ENCODE data around the gene CYBRD1.
"Not testable (repeated sequence)": the region's sequence is repeated elsewhere in the genome, so short reads cannot be mapped to it uniquely, and the experiment has no call there.

CYBRD1 gene

DNA sequence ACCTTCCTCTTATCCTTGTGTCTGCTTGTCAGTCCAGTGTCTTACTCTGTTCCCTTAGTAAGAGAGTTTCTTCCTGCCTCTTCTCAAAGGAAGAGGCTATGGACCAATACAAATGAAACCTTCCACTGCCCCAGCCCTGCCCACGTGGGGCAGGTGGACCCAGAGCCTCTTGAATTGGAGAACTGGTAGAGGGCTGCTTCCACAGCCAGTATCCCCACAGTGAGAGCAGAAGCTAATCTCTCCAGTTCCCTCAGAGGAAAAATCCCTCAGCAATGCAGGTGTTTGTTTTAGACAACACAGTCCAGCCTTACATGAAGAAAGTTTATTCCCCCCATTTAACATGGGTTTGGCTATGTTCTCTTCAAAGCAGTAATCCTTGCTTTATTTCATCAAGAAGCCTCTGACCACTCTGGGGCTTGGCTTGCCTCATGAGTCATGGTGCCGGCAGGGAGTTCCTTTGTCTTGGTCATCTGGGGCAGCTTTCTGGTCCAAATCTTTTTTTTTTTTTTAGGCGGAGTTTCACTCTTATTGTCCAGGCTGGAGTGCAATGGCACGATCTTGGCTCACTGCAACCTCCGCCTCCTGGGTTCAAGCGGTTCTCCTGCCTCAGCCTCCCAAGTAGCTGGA, 6.5 kb upstream of the CYBRD1 start:
- no peak for DNase-seq (ENCODE audit: low read depth in 2 of 2)

DNA sequence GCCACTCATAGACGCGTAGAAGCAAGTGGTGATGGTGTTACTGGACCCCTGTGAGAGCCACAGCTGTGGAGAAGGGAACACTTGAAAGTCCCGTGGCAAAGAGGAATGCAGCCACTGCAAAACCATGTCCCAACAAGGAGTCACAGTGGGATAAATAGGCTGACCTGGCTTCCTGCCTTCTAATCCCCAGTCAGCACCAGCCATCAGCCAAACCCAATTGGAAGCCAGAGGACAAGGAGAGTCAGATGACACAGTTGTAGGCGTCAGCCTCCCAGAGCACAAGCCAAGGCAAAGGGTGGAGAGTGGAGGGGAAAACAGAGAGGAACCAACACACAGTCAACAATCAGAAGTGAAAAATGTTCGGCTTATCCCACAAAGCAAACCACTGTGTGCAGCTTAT, 5.5 kb upstream of the CYBRD1 start:
- DNase-seq (ENCODE audit: low read depth in 2 of 2): no peak

DNA sequence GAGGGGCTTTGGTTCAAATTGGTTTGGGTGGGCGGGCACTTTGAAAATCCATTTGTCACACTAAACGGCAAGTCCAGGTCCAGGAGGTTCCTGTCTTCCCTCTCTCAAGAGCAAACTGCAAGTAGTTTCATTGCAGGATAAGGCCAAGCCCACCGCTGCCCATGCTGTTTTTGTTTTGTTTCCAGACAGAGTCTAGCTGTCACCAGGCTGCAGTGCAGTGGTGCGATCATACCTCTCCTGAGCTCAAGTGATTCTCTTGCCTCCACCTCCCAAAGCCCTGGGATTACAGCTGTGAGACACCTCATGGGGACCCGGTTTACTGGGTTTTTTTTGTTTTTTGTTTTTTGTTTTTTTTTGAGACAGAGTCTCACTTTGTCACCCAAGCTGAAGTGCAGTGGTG, 1.8 kb upstream of the CYBRD1 start:
- no peak for DNase-seq (ENCODE audit: low read depth in 2 of 2)

DNA sequence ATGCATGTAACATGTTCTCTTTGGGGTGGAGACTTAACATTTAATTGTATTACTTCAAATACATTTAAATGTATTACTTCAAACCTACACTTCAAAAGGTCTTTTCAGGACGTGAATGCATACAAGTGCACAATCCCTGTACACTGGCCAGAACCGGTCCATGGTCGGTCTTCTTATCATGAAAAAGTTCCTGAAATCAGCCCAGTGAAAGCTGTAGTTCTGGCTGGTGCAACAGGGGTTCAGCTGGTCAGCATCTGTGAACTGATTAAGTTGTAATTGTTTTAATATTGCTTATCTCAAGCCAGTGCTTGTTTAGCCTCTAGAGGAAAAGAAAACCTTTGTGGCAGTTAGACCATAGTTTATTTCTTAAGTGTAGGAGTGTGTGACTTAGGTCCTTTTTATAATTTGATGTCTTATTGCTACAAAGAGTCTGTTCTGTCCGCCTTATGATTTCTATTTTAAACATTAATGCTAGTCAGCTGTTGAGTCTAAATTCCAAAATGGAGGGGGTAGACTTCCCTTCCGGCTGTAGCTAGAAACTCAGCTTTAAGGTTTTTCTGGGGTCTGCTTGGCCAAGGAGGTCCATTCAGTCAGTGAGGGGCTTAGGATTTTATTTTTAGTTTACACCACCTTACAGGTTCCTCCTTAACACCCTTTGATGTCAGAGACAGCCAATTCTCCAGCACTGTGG, 768 bp upstream of the CYBRD1 start:
- no peak for DNase-seq (ENCODE audit: low read depth in 2 of 2)

DNA sequence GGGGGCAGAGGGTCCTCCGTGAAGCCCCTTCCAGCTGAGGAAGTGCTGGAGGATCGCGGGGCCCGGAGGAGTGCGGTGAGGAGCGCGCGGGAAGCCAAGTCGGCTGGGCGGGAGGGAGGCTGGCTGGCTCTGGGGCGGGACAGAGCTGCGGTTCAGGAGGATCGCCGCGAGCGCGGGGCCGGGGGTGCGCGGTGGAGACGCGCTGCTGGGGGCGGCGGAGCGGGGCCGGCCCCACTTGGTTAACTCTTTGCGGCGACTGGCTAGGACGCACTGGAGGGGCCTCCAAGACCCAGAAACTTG, 464 bp downstream of the CYBRD1 start:
- DNase-seq (ENCODE audit: low read depth in 2 of 2): no peak

DNA sequence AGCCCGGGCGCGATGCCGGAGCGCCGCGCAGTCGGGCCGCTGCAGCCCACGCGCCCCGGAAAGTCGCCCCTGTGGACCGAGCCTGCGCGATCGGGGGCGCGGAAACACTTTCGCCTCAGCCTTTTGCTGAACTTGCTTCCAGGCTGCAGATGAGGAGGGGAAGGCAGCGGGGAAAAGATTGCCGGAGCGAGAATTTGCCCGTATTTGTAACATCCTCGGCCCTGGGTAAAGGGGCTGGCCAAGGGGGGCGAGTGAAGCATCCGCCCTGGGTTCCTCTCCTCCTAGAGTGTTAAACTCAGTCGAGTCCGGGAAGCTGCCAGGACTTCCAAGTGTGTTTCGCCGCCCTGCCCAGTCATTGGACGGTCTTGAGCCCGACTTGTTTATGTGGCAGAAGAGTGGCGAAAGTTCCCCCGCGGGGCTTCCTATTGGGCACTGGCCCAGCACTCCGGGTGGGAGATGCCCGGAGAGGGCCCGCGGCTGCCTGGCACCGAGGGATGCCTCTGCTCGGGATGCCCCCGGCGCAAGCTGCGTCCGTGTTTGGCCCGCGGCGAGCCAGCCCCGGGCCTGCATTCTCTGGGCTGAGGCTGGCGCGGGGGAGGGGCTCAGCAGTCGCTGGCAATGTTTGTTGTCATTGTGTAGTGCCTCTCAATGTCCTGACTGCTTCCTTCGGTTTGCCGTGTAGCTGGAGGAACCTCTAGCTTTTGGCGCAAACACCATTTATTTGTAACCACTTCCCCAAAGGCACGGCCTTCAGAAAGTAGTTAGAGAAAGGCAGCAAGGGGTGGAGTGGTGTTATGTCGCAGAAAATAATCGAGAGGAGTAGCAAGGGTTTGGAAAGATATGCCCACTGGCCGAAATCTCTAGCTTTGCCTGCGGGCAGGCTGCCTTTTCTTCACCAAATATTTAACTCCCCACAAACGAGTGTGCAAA, 1.1 kb downstream of the CYBRD1 start:
- DNase-seq (ENCODE audit: low read depth in 2 of 2): no peak

DNA sequence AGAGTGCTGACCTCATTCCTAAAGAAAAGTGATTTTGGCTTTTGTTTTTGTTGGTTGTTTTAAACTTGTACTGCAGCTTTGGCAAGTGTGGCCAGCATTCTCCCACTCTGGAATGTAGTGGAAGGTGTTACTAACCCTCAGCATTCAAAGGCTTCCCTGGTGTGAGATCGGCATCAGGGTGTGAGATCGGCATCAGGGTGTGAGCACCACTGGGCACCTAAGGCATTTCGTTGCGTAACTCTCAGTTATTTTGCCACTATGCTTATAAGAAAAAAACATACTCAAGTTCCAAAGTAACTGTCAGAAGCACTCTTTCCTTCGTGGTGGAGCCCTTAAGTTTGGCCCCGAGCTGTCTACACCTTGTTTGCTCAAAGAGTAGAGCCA, 1.7 kb downstream of the CYBRD1 start:
- no peak for DNase-seq (ENCODE audit: low read depth in 2 of 2)

DNA sequence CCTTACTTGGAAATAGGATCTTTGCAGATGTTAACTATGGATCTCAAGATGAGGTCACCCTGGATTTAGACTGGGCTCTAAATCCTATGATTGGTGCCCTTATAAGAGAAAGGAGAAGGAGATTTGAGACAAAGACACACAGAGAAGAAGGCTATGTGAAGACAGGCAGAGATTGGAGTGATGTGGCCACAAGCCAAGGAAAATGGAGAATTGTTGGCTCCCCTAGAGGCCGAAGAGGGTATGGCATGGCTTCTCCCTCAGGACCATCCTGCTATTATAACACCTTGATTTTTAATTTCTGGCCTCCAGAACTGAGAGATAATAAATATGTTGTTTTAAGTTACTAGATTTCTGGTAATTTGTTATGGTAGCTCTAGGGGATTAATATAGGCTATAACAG, 7.6 kb downstream of the CYBRD1 start:
- DNase-seq (ENCODE audit: low read depth in 2 of 2): no peak

DNA sequence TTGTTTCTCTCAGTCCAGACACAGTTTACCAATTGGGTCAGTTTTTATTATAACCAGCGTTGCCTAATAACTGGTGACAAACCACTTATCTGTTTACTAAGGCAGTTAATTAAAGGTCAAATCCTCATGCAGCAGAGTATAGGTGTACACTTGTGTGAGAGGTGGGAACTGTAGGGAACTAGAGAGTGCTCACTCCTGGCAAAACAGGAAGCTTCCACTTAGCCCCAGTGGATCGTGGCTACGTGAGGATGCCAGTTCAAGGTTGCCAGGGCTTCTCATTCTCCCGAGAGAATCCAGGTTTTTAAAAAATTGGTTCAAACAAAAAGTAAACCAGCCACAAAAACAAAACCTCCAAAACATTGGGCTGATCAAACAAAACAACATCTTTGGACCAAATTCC, 8.1 kb downstream of the CYBRD1 start:
- no peak for DNase-seq (ENCODE audit: low read depth in 2 of 2)

DNA sequence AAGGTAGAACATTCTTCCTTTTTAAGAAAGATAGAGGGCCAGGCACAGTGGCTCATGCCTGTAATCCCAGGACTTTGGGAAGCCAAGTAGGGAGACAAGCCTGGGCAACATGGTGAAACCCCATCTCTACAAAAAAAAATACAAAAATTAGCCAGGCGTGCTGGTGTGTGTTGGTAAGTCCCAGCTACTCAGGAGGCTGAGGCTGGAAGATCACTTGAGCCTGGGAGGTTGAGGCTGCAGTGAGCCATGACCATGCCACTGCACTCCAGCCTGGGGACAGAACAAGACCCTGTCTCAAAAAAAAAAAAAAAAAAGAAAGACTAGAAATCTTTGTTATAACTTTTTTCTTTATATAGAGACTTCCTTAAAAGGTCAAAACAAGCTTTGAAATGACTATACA, 8.6 kb downstream of the CYBRD1 start:
- DNase-seq (ENCODE audit: low read depth in 2 of 2): not testable (repeated sequence)

DNA sequence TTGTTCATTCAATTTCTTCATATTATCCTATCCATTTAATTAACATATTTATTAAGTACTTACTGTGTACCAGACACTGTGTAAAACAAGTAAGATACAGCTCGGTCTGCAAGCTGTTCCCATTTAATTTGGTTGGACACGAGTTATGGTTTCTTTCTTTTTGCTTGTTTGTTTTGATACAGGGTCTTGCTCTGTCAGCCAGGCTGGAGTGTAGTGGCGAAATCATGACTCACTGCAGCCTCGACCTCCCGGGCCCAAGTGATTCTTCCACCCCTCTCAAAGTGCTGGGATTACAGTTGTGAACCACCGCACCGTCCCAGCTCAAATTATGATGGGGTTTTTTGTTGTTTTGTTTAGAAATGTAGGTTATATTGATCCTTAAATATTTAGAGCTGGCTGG, 9.0 kb downstream of the CYBRD1 start:
- no peak for DNase-seq (ENCODE audit: low read depth in 2 of 2)

DNA sequence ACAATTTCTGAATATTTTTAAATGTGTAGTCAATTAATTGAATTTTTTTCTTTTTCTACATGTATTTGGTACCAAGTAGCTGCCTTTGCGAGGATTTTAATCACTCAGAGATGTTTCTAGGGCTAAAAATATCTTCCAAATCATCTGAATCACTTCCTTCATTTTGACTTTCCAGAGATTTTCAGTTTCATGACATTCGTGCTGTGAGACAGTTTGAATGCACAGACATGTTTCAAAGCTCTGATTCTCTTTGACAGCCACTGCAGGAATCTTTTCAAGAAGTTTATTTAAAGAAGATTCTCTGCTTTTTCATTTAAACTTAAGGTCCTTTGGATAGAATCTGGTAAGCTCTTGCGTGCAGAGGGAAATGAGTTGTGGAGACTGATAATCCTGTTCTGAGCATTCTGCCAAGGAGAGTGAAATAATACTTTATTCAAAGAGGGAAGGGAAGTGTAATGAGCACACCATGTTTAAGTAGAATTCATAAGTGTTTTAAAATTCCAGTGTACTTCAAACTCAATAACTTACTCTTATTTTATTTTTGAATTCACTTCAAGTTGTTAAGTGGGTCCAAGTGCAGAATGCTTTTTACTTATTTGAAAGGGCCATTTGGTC, 9.7 kb downstream of the CYBRD1 start:
- DNase-seq (ENCODE audit: low read depth in 2 of 2): no peak

DNA sequence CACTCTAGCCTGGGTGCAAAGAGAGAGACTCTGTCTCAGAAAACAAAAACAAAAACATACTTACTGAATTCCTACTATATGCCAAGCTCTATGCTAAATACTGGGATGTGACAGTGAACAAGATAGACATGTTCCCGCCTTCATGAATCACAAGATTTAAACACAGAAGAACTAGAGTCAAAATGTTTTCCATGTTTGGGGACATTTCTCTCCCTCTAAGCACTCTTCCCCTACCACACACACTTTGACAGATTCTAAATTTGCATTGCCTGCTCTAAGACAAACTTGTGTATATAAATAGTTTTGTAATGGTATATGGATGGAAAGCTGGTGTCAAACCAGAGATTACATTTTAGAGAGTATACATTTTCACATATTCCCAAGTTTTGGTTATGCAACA, 11.1 kb downstream of the CYBRD1 start:
- DNase-seq (ENCODE audit: low read depth in 2 of 2): no peak

DNA sequence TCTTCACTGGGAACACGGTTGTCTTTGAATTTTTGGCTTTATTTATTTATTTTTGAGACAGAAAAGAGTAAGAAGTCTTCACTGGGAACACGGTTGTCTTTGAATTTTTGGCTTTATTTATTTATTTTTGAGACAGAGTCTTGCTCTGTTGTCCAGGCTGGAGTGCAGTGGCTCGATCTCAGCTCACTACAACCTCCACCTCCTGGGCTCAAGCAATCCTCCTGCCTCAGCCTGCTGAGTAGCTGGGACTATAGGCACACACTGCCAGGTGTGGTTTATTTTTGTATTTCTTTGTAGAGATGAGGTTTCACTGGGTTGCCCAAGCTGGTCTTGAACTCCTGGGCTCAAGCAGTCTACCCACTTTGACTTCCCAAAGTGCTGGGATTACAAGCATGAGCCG, 13.3 kb downstream of the CYBRD1 start:
- DNase-seq (ENCODE audit: low read depth in 2 of 2): not testable (repeated sequence)

DNA sequence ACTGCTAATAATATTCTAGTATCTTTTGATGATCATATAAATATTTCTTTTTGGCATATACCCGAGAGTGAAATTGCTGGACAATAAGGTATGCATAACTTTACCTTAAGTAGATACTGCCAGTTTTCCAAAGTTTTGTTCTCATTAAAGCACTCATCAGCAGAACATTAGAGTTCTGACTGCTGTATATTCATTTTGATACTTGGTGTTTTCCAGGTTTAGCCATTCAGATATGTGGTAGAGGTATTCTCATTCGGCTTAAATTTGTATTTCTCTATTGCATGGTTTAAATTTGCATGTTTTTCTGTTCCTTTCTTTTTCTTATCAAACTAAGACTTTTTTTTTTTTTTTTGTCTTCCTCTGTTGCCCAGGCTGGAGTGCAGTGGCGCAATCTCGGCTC, 18.2 kb downstream of the CYBRD1 start:
- DNase-seq (ENCODE audit: low read depth in 2 of 2): no peak

DNA sequence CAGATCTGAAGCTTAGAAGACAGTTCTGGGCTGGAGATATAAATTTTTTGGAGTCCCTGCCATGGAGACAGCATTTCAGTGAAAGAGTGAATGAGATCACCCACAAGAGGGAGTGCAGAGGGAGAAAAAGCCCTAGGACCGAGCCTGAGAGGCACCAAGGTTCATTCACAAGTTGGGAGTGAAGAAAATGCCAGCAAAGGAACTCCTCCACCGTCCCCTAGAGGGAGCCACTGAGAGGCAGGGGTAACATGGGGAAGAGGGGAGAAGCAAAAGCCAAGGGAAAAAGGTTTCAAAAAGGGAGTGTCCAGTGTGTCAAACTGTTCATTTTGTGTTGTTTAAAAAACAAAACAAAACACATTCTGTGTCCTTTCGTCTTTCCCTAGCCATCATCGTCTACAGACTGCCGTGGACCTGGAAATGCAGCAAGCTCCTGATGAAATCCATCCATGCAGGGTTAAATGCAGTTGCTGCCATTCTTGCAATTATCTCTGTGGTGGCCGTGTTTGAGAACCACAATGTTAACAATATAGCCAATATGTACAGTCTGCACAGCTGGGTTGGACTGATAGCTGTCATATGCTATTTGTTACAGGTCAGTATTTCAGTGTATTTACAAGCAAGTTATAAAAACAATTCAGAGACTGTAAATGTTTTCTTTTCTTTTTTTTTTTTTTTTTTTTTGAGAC, 19.1 kb downstream of the CYBRD1 start:
- DNase-seq (ENCODE audit: low read depth in 2 of 2): no peak

DNA sequence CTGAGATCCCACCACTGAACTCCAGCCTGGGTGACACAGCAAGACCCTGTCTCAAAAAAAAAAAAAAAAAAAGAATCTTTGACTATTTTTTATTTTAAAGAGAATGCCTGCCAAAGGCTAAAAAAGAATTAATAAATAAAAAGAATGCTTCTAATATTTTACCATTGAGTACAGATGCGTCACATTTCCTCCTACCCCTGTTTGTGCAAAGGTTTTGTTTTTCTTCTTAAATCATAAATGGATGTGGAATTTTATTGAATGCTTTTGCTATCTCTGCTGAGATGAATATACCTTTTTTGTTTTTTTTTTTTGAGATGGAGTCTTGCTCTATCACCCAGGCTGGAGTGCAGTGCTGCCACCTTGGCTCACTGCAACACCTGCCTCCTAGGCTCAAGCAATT, 22.8 kb downstream of the CYBRD1 start:
- DNase-seq (ENCODE audit: low read depth in 2 of 2): no peak

DNA sequence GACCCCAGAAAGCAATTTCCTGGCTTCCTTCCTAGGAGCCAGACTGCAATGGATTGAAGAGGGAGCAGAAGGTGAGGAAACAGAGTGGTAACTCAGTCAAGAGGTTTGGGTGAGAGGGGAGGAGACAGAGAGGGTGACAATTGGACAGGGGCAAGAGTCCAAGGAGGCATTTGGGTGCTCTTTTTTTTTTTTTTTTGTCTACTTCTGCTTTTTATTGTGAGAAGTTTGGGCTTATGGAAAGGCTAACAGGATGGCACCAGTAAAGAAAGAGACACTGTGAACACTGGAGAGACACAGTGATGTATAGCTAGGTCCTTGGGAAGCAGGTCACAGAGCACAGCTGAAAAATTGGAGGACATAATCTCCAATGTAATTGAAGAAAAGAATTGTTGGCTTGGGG, 25.0 kb downstream of the CYBRD1 start:
- DNase-seq (ENCODE audit: low read depth in 2 of 2): no peak

DNA sequence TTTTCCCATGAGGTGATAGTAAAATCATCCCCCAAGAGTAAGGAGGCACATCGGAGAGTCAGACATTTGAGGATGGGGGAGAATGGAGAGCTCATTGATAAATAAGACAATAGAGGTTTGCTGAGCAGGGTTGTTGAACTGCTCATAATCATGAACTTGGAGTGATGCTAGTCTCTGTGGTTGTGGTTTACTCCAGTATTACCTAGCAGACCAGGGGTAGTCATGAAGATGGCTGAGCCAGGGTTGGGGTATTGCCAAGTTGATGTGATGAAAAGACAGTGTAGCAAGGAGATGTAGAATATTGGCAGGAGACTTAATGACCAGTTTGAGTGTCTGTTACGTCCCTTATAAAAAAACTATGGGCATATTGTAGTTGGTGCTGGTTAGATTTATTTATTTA, 25.4 kb downstream of the CYBRD1 start:
- no peak for DNase-seq (ENCODE audit: low read depth in 2 of 2)

DNA sequence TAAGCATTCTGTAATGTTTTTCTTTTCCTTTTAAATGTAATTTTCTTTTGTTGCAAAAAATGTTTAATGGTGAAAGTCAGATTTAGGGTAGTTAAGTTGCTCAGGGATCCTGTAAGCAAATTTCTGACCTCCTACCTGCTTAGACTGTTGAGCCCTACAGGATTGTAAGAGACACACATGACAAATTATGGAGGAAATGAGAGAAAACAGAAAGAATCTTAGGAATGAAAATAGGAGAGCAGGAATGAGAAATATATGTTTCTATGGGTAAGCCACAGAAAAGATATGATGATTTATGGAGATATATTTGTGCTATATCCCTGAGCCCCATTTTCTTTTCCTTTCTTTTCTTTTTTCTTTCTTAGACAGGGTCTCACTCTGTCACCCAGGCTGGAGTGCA, 28.3 kb downstream of the CYBRD1 start:
- DNase-seq (ENCODE audit: low read depth in 2 of 2): no peak

DNA sequence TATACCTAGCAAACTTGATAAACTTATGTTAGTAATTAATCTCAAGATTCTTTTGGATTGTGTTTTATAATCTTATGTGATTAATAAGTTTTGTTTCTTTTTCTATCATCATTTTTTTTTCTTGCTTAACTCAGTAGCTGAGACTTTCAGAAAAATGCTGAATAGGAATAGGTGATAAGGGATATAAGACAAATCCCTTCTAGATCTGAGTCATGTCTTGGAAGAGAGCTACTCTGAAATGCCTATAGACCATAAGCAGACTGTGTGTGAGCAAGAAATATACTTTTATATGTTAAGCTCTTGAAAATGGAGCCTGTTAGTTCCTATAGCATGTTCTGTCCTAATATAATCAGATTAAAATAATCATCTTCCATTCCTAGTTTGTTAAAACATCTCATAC, 29.6 kb downstream of the CYBRD1 start:
- no peak for DNase-seq (ENCODE audit: low read depth in 2 of 2)

DNA sequence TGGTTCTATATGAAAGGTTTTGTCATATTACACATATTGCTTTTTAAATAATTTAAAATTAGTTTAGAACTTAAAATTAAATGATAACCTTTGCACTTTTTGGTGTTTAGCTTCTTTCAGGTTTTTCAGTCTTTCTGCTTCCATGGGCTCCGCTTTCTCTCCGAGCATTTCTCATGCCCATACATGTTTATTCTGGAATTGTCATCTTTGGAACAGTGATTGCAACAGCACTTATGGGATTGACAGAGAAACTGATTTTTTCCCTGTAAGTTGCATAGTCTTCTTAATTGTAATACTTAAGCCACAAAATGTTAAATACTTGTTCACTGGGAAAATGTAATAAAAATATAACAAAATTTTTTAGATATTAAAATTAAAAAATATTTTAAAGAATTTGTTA, 31.0 kb downstream of the CYBRD1 start:
- DNase-seq (ENCODE audit: low read depth in 2 of 2): no peak
